ENCODE results near the gene E2F1.

DNA sequence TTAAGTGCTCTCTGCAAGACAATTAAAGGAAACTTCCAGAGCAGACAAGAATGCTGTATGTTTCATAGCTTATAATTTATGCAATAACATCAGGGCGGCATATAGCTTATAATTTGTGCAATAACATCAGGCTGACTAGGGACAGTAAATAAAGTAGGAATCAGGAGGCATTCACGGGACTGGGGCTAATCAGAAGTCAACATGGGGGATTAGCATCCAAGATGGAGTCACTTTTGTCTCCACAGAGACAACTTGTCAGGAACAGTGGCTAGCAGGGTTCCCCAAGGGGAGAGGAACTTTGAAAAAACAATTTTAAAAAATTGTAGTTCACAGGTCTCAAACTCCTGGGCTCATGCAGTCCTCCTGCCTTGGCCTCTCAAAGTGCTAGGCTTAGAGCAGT is 42.3 kb upstream of the E2F1 start:
- TF ChIP-seq, protein P1, sequence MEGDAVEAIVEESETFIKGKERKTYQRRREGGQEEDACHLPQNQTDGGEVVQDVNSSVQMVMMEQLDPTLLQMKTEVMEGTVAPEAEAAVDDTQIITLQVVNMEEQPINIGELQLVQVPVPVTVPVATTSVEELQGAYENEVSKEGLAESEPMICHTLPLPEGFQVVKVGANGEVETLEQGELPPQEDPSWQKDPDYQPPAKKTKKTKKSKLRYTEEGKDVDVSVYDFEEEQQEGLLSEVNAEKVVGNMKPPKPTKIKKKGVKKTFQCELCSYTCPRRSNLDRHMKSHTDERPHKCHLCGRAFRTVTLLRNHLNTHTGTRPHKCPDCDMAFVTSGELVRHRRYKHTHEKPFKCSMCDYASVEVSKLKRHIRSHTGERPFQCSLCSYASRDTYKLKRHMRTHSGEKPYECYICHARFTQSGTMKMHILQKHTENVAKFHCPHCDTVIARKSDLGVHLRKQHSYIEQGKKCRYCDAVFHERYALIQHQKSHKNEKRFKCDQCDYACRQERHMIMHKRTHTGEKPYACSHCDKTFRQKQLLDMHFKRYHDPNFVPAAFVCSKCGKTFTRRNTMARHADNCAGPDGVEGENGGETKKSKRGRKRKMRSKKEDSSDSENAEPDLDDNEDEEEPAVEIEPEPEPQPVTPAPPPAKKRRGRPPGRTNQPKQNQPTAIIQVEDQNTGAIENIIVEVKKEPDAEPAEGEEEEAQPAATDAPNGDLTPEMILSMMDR (IDR thresholded peaks at IDR 0.05), result no peak
- no peak for TF ChIP-seq POLR2A (IDR thresholded peaks at IDR 0.05)

Measured in stomach (tissue), 4 donors.